Head of caudate nucleus (tissue), 42 donors: Measurements from ENCODE around the gene RASSF4.

Experiments
- DNase-seq, 42 donors: peaks; one replicate each; pipeline versions ENCODE4 v3.0.0 to v3.0.0-alpha.2; 2020 to 2021; ENCODE audit warnings: mixed read lengths in 7 of 42
- intact Hi-C: fragments of 100-400 bp; cut with DNase I; formaldehyde crosslinking; loops from one replicate; pipeline ENCODE4 v1.15.0; 2022

RASSF4 gene

GRCh38 chr10:44968500-44969400 lies 9.1 kb downstream of the RASSF4 start:
- DNase-seq, result peak in 7 of 42 donors; percentile 7 to 30 (median 12)
- intact Hi-C loops, result no loop called here

GRCh38 chr10:44969854-44970253 lies 10.3 kb downstream of the RASSF4 start:
- DNase-seq, result peak in 5 of 42 donors; percentile 9 to 70 (median 48)
- intact Hi-C loops, result no loop called here

- intact Hi-C loops, result no loop called here
- peak in 2 of 42 donors; percentile 3 to 30 for DNase-seq
Observed at GRCh38 chr10:44970812-44971395, 11.3 kb downstream of the RASSF4 start.

- no peak for DNase-seq
- intact Hi-C loops, result no loop called here
Observed at GRCh38 chr10:44971434-44971833, 11.8 kb downstream of the RASSF4 start.

GRCh38 chr10:44971935-44972757 lies 12.5 kb downstream of the RASSF4 start:
- peak in 1 of 42 donors; percentile 29 for DNase-seq
- intact Hi-C loops, result no loop called here

GRCh38 chr10:44972874-44973306 lies 13.3 kb downstream of the RASSF4 start:
- intact Hi-C loops, result no loop called here

GRCh38 chr10:44973323-44974081 lies 13.9 kb downstream of the RASSF4 start:
- peak in 1 of 42 donors; percentile 28 for DNase-seq

More at GRCh38 chr10:44972874-44973306, 13.3 kb downstream of the RASSF4 start:
- peak in 1 of 42 donors; percentile 24 for DNase-seq

GRCh38 chr10:44974082-44974627 lies 14.6 kb downstream of the RASSF4 start:
- DNase-seq, result peak in 1 of 42 donors; percentile 35
- intact Hi-C loops, result no loop called here

More at GRCh38 chr10:44973323-44974081, 13.9 kb downstream of the RASSF4 start:
- intact Hi-C loops, result no loop called here

GRCh38 chr10:44974628-44975430 lies 15.2 kb downstream of the RASSF4 start:
- peak in 41 of 42 donors; percentile 52 to 88 (median 75) for DNase-seq
- intact Hi-C loops, result loop anchor here (5.0 kb wide), 1 partner anchor 43 kb away; no protein-coding TSS in a partner anchor

- intact Hi-C loops, result loop anchor here (5.0 kb wide), 1 partner anchor 43 kb away; no protein-coding TSS in a partner anchor
- peak in 1 of 42 donors; percentile 32 for DNase-seq
Observed at GRCh38 chr10:44975431-44976331, 16.1 kb downstream of the RASSF4 start.

GRCh38 chr10:44976352-44977198 lies 17.0 kb downstream of the RASSF4 start:
- peak in 1 of 42 donors; percentile 30 for DNase-seq
- intact Hi-C loops, result loop anchor here (5.0 kb wide), 1 partner anchor 44 kb away; no protein-coding TSS in a partner anchor

GRCh38 chr10:44977287-44978212 lies 17.9 kb downstream of the RASSF4 start:
- DNase-seq, result peak in 6 of 42 donors; percentile 7 to 40 (median 28)

GRCh38 chr10:44978213-44978569 lies 18.6 kb downstream of the RASSF4 start:
- DNase-seq, result peak in 4 of 42 donors; percentile 6 to 29 (median 18)
- intact Hi-C loops, result loop anchor here (5.0 kb wide), 1 partner anchor 46 kb away; no protein-coding TSS in a partner anchor

More at GRCh38 chr10:44977287-44978212, 17.9 kb downstream of the RASSF4 start:
- intact Hi-C loops, result loop anchor here (5.0 kb wide), 1 partner anchor 45 kb away; no protein-coding TSS in a partner anchor
